NCI-H1092 (cell line): ENCODE results near the gene ATF6B.

ENCODE experiments used
- DNase-seq: peaks from one replicate; lab custom pipeline; 2025; lab: John Stamatoyannopoulos, UW

ATF6B gene

GRCh38 chr6:32131439-32131948 lies 3.4 kb upstream of the ATF6B start:
- no peak for DNase-seq

- DNase-seq, result peak; percentile 57
Observed at GRCh38 chr6:32129297-32130088, 1.4 kb upstream of the ATF6B start.

GRCh38 chr6:32128751-32129296 lies 778 bp upstream of the ATF6B start:
- DNase-seq, result no peak

GRCh38 chr6:32127409-32127716 lies 683 bp downstream of the ATF6B start:
- DNase-seq, result no peak

GRCh38 chr6:32126880-32127279 lies 1.2 kb downstream of the ATF6B start:
- DNase-seq, result no peak

- DNase-seq, result no peak
Observed at GRCh38 chr6:32123681-32124080, 4.4 kb downstream of the ATF6B start.

- no peak for DNase-seq
Observed at GRCh38 chr6:32120573-32121059, 7.4 kb downstream of the ATF6B start.

GRCh38 chr6:32118782-32119628 lies 9.0 kb downstream of the ATF6B start:
- peak; percentile 41 for DNase-seq

- DNase-seq, result no peak
Observed at GRCh38 chr6:32117461-32117860, 10.6 kb downstream of the ATF6B start.

GRCh38 chr6:32116674-32117073 lies 11.4 kb downstream of the ATF6B start:
- DNase-seq, result no peak

GRCh38 chr6:32115623-32116022 lies 12.4 kb downstream of the ATF6B start:
- DNase-seq, result no peak

- no peak for DNase-seq
Observed at GRCh38 chr6:32114796-32115195, 13.2 kb downstream of the ATF6B start.

GRCh38 chr6:32113386-32114352 lies 14.4 kb downstream of the ATF6B start:
- DNase-seq, result no peak

GRCh38 chr6:32112431-32112980 lies 15.5 kb downstream of the ATF6B start:
- no peak for DNase-seq

GRCh38 chr6:32111424-32112066 lies 16.5 kb downstream of the ATF6B start:
- DNase-seq, result no peak

- no peak for DNase-seq
Observed at GRCh38 chr6:32110632-32111031, 17.4 kb downstream of the ATF6B start.

- DNase-seq, result no peak
Observed at GRCh38 chr6:32109765-32110160, 18.3 kb downstream of the ATF6B start.

GRCh38 chr6:32109114-32109764 lies 18.8 kb downstream of the ATF6B start, which contains the start of gene TNXB:
Gene TNXB (minus strand): TSS chr6:32109338. CDS start chr6:32098198, 11,140 bp downstream.
- no peak for DNase-seq

GRCh38 chr6:32108727-32109113 lies 19.3 kb downstream of the ATF6B start:
- no peak for DNase-seq

- no peak for DNase-seq
Observed at GRCh38 chr6:32108094-32108627, 19.9 kb downstream of the ATF6B start.
